ENCODE results near the gene NFATC1.

Gene NFATC1

DNA sequence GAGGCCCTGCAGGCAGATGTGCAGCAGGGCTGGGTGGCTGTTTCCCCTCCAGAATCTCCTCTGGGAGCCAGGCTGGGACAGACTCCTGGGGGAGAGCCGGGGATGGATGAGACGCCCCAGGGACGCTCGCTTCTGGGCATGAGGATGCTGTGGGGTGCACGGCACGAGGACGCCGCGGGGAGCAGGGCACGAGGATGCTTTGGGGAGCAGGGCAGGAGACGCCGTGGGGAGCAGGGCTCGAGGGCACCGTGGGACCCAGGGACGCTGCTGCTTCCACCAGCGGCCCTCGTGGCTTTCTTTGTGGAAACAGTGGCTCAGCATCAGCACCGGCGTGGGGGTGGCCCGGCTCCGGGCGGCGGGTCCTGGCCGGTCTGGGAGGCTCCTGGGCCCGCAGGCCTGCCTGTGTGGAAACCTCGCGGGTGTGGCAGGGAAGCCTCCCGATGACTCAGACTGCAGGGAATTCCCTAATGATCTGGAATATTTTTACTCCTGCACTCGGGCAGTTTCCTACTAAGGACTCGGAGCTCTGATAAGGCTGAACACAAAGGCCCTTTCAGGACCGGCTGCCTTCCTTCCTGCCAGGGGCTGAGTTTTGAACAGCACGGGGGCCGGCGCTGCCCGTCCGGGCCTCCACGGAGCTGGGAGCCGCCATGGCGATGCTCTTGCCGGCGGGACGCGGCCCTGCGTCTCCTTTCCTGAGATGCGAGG, 62.6 kb downstream of the NFATC1 start:
- 89% methylated on average over 45 of the region's 45 CpGs for WGBS
- Histone ChIP-seq H3K9me3 (ENCODE audit: insufficient read depth, low read depth, low read length) (no peaks in the 10 kb centered on the region), H3K27me3 (ENCODE audit: insufficient read depth, low read length) (no peaks in the 10 kb centered on the region), H3K36me3 (ENCODE audit: insufficient read depth, low read length) (no peaks in the 10 kb centered on the region), H3K4me1 (ENCODE audit: insufficient read depth, low read length) (peaks cover 10% of the 10 kb centered on the region; the same call in 1 of the 2 replicates), H3K9ac (ENCODE audit: low read depth, low read length) (no peak overlapping the region), H3K4me3 (ENCODE audit: low read length) (no peak overlapping the region), H3K27ac (ENCODE audit: low read depth, low read length) (no peak overlapping the region; the same call in 1 of the 2 replicates)

DNA sequence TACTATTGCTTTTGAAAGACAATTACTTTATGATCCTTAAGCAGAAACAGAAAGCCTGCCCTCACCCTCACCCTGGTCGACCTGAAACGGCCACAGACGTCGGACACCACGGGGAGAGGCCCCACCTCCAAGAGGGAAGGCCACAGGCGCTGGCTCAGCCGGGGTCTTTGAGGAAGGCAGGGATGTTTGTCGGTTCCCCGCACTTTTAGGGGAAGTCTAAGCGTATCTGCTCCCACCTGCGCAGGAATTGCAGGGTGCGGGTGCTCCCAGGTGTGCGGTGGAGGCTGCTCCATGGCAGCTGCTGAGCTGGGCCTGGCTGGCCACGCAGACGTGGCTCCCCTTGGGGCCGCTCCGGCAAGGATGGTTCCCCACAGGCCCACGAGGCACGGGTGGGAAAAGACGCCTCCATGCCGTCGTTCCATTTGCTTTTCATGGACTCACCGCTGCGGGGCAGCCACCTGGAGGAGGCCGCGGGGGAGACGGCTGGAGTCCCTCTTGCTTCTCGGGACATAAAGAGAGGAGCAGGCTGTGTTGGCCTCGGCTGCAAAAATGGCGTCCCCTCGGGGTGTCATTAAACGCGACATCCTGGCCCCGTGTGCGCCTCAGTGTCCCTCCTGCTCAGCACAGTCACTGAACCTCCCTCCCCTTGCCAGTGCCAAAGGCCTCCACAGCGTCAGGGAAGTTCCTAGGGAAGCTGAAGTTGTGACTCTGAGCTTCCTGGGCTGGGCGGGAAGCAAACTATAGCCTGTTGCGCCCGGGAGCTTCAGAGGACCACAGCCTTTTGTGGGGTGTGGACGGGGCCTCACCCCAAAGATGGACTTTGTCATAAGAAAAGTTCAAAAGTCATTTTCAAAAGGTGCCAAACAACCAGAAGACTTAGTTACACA, 63.4 kb downstream of the NFATC1 start:
- H3K9me3 ChIP-seq (ENCODE audit: insufficient read depth, low read depth, low read length): no peaks in the 10 kb centered on the region
- no peak overlapping the region for H3K4me3 ChIP-seq (ENCODE audit: low read length)
- H3K9ac ChIP-seq (ENCODE audit: low read depth, low read length): no peak overlapping the region
- H3K27me3 ChIP-seq (ENCODE audit: insufficient read depth, low read length): no peaks in the 10 kb centered on the region
- no peaks in the 10 kb centered on the region for H3K36me3 ChIP-seq (ENCODE audit: insufficient read depth, low read length)
- H3K27ac ChIP-seq (ENCODE audit: low read depth, low read length): no peak overlapping the region; the same call in 1 of the 2 replicates
- 92% methylated on average over 40 of the region's 40 CpGs for WGBS
- peaks cover 10% of the 10 kb centered on the region; the same call in 1 of the 2 replicates for H3K4me1 ChIP-seq (ENCODE audit: insufficient read depth, low read length)

DNA sequence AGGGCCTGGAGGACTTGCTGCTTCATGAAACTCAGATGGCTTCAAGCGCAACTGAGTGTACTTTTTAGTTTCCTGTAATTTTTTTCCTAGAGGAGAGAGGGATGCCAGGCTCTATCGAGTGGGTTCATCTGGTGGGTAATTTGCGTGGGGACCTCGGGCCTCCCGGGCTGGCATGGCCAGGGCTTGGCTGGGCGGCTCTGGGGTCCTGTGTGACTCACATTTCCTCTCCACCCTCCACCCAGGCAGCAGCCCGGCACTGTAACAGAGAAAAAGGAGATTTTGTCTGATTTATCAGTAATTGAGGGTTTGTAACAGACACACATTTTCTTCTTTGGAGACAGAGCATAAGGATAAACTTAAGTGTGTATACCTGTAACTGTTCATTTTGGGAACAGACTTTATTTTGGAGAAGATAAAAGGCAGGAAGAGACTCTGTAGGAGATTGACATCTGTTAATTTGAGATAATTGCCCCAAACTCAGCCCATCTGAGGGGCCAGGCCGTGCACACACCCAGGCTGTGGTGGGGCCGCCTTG, 64.3 kb downstream of the NFATC1 start:
- H3K4me1 ChIP-seq (ENCODE audit: insufficient read depth, low read length): peaks cover 10% of the 10 kb centered on the region; the same call in 1 of the 2 replicates
- 73% methylated on average over 8 of the region's 9 CpGs for WGBS
- 0 out of 2 replicates have a peak overlapping the region, but pooled peaks have one; percentile 24 for H3K27ac ChIP-seq (ENCODE audit: low read depth, low read length)
- no peaks in the 10 kb centered on the region for H3K27me3 ChIP-seq (ENCODE audit: insufficient read depth, low read length)
- H3K36me3 ChIP-seq (ENCODE audit: insufficient read depth, low read length): no peaks in the 10 kb centered on the region
- no peak overlapping the region for H3K4me3 ChIP-seq (ENCODE audit: low read length)
- no peak overlapping the region for H3K9ac ChIP-seq (ENCODE audit: low read depth, low read length)
- no peaks in the 10 kb centered on the region for H3K9me3 ChIP-seq (ENCODE audit: insufficient read depth, low read depth, low read length)

DNA sequence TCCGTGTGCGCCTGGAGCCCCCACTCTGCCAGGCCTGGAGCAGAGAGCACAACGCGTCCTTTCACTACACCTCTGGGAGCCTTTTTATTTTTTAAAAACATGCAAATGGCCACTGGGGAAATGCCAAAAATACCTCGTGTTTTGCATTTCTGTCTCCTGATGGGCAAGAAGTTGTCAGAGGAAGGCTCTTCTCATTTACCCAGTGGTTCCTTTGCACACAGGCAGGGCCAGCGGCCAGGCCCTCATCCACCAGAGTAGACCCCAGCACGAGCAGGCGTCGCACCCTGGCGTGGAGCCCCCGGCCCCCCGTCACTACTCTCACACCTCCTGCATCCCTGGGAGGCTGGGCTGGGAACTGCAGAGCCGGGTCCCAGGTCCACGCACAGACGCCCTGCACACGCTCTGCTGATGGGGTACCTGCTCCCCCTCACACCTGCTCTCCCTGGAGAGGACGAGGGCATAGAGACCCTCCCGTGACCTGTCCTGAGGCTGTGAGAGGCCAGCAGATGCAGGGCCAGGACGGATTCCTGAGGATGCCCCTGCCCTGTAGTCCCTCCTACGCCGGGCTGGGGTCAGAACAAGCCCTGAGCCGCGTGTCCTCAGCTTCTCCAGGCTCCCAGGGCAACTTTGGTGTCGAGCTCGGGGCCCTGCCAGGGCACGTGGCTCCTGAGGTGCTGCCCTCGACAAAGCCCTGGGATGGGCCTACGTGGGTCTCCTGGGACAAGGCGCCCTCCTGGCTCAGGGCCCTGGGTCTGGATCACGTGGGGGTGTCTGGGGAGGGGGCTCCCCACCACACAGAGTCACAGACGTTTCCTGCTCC, 65.0 kb downstream of the NFATC1 start:
- Histone ChIP-seq H3K4me3 (ENCODE audit: low read length) (no peak overlapping the region), H3K4me1 (ENCODE audit: insufficient read depth, low read length) (peaks cover 10% of the 10 kb centered on the region; the same call in 1 of the 2 replicates), H3K9me3 (ENCODE audit: insufficient read depth, low read depth, low read length) (no peaks in the 10 kb centered on the region), H3K9ac (ENCODE audit: low read depth, low read length) (no peak overlapping the region), H3K27me3 (ENCODE audit: insufficient read depth, low read length) (no peaks in the 10 kb centered on the region), H3K27ac (ENCODE audit: low read depth, low read length) (no peak overlapping the region), H3K36me3 (ENCODE audit: insufficient read depth, low read length) (no peaks in the 10 kb centered on the region)
- 81% methylated on average over 31 of the region's 31 CpGs for WGBS

DNA sequence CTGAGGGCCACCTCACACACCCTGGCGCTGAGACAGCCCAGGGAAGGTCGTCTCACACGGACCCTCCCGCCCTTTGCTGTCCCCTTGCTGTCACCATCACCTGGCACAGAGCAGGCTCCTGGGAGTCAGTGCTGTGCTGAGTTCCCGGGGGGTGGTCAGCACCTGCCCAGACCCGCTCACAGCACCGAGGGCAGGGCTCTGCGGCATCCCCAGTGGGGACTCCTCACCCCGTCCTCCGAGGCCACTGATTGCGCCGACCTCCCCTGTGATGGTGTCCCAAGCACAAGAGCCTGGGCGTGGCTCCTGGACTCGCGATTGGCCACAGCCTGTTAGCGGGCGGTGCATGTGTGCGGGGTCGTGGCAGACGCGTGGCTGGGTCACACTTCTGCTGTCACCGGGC, 65.9 kb downstream of the NFATC1 start:
- Histone ChIP-seq H3K4me3 (ENCODE audit: low read length) (no peak overlapping the region), H3K27ac (ENCODE audit: low read depth, low read length) (no peak overlapping the region), H3K27me3 (ENCODE audit: insufficient read depth, low read length) (no peaks in the 10 kb centered on the region), H3K4me1 (ENCODE audit: insufficient read depth, low read length) (peaks cover 10% of the 10 kb centered on the region; the same call in 1 of the 2 replicates), H3K9me3 (ENCODE audit: insufficient read depth, low read depth, low read length) (no peaks in the 10 kb centered on the region), H3K36me3 (ENCODE audit: insufficient read depth, low read length) (no peaks in the 10 kb centered on the region), H3K9ac (ENCODE audit: low read depth, low read length) (no peak overlapping the region)
- WGBS: 97% methylated on average over 22 of the region's 22 CpGs

DNA sequence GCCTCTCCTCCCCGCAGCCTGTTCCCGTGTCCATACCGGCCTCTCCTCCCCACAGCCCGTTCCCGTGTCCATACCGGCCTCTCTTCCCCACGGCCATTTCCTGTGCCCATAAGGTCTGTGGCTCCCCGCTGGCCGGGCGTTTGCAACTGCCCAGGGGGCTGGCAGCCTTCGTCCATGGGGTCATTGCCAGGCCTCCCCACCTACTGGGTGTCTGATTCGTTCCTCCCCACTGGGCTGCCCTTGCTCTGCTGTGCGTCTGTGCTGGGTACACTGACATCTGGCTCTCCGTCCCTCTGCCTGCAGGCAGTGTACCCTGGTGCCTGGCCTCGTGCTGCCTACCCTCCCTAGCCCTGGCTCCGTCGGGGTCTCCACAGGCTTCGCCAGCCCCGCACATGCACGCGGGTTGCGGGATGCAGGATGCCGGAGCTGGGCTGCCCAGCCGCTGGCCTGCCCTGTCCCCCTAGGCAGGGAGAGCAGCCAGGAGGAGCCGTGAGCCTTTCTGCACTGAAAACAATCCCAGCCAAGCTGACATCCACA, 67.8 kb downstream of the NFATC1 start:
- H3K27me3 ChIP-seq (ENCODE audit: insufficient read depth, low read length): no peaks in the 10 kb centered on the region
- peaks cover 10% of the 10 kb centered on the region; the same call in 1 of the 2 replicates for H3K4me1 ChIP-seq (ENCODE audit: insufficient read depth, low read length)
- no peak overlapping the region for H3K9ac ChIP-seq (ENCODE audit: low read depth, low read length)
- no peaks in the 10 kb centered on the region for H3K9me3 ChIP-seq (ENCODE audit: insufficient read depth, low read depth, low read length)
- no peak overlapping the region for H3K4me3 ChIP-seq (ENCODE audit: low read length)
- H3K27ac ChIP-seq (ENCODE audit: low read depth, low read length): no peak overlapping the region
- H3K36me3 ChIP-seq (ENCODE audit: insufficient read depth, low read length): no peaks in the 10 kb centered on the region
- WGBS: 90% methylated on average over 25 of the region's 25 CpGs

DNA sequence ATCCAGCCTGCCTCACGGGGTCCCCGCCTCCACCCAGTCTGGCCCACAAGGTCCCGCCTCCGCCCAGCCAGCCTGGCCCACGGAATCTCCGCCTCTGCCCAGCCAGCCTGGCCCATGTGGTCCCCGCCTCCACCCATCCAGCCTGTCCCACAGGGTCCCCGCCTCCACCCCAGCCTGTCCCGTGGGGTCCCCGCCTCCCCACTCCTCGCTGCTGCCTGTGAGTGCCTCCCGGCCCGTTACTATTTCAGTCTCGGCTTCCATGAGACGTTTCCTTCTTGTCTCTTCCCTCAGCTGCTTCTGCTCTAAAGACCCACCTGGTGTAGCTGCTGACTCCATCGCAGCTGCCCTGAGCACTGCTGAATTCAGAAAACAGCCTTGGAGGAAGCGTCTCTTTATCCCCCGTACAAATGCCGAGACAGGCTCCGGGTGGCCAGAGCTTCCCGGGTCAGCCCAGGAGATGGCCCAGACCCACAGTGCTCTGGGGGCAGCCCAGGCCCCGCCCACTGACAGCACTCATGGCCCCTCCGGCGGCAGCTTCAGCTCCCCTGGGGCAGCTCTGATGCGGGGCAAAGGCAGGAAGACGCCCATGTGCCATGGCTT, 69.8 kb downstream of the NFATC1 start:
- Histone ChIP-seq H3K9me3 (ENCODE audit: insufficient read depth, low read depth, low read length) (no peaks in the 10 kb centered on the region), H3K9ac (ENCODE audit: low read depth, low read length) (no peak overlapping the region), H3K27ac (ENCODE audit: low read depth, low read length) (no peak overlapping the region), H3K27me3 (ENCODE audit: insufficient read depth, low read length) (no peaks in the 10 kb centered on the region), H3K4me3 (ENCODE audit: low read length) (no peak overlapping the region), H3K4me1 (ENCODE audit: insufficient read depth, low read length) (peaks cover 4% of the 10 kb centered on the region; the same call in 1 of the 2 replicates), H3K36me3 (ENCODE audit: insufficient read depth, low read length) (no peaks in the 10 kb centered on the region)
- WGBS: 61% methylated on average over 26 of the region's 26 CpGs

DNA sequence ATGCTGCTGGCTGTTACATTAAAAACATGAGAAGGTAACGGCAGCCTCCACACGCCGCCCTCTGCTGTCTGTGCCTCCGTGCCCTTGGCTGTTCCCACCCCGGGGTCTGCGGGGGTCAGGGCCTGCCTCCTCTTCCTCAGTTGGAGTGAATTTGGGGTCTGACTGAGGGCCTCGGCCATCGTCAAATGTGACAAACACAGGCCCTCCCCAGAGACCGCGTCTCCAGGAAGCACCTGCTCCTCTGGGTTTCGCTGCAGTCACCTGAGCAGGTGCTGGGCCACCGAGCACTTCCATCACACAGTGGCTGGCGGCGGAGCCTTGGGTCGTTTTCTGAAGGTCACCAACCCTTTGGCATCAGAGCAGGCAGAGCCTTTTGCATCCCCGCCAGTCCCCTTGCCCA, 70.9 kb downstream of the NFATC1 start:
- Histone ChIP-seq H3K27ac (ENCODE audit: low read depth, low read length) (no peak overlapping the region), H3K36me3 (ENCODE audit: insufficient read depth, low read length) (no peaks in the 10 kb centered on the region), H3K4me3 (ENCODE audit: low read length) (no peak overlapping the region)

DNA sequence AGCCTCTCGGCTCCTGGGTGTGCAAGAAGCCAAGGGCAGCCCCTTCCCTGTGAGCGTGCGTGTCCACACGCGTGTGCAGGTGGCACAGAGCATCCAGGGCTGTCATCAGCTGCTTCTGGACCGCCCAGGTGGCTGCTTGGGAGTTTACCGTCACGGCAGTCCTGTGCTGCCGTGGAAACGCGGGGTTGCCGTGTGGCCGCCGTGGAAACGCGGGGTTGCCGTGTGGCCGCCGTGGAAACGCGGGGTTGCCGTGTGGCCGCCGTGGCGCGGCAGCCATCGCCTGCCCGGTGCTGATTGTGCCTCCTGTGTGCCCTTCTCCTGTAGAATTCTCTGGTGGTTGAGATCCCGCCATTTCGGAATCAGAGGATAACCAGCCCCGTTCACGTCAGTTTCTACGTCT, 71.4 kb downstream of the NFATC1 start:
- 97% methylated on average over 33 of the region's 33 CpGs for WGBS
- Histone ChIP-seq H3K9me3 (ENCODE audit: insufficient read depth, low read depth, low read length) (no peaks in the 10 kb centered on the region), H3K4me3 (ENCODE audit: low read length) (no peak overlapping the region), H3K27ac (ENCODE audit: low read depth, low read length) (no peak overlapping the region), H3K4me1 (ENCODE audit: insufficient read depth, low read length) (no peaks in the 10 kb centered on the region; the same call in 1 of the 2 replicates), H3K27me3 (ENCODE audit: insufficient read depth, low read length) (no peaks in the 10 kb centered on the region), H3K9ac (ENCODE audit: low read depth, low read length) (no peak overlapping the region), H3K36me3 (ENCODE audit: insufficient read depth, low read length) (no peaks in the 10 kb centered on the region)

More for the DNA sequence above, 70.9 kb downstream of the NFATC1 start:
- Histone ChIP-seq H3K27me3 (ENCODE audit: insufficient read depth, low read length) (no peaks in the 10 kb centered on the region), H3K9me3 (ENCODE audit: insufficient read depth, low read depth, low read length) (no peaks in the 10 kb centered on the region), H3K9ac (ENCODE audit: low read depth, low read length) (no peak overlapping the region), H3K4me1 (ENCODE audit: insufficient read depth, low read length) (no peaks in the 10 kb centered on the region; the same call in 1 of the 2 replicates)
- 95% methylated on average over 16 of the region's 16 CpGs for WGBS

DNA sequence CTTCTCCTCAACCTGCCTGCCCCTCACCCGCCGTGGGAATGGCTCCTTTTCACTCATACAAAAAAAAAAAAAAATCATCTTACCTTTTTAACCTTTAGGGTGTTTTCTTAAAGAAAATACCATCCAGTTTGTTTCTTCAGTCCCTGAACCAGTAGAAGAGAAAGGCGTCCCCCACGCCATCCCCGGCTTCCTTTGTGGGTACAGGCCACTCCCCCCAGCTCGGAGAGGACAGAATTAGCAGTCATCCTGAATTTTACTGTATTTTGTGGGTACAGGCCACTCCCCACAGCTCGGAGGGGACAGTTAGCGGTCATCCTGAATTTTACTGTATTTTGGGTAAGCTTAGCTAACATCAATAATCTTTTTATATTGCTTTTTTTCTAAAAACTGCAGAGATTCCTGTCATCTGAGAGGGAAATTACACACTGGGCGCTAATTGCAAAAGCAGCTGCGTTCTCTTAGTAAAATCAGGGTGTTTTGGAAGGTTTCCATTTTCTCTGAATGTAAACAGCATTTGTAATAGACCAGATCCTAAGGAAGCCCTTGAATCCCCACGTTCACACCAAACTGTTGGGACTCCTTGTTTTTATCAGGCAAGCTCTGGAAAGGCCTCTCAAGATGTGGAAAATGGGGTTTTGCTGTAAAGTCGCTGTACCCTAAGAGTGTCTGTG, 72.5 kb downstream of the NFATC1 start:
- 93% methylated on average over 12 of the region's 12 CpGs for WGBS
- Histone ChIP-seq H3K4me3 (ENCODE audit: low read length) (no peak overlapping the region), H3K27ac (ENCODE audit: low read depth, low read length) (no peak overlapping the region), H3K36me3 (ENCODE audit: insufficient read depth, low read length) (no peaks in the 10 kb centered on the region), H3K9me3 (ENCODE audit: insufficient read depth, low read depth, low read length) (no peaks in the 10 kb centered on the region), H3K4me1 (ENCODE audit: insufficient read depth, low read length) (no peaks in the 10 kb centered on the region; the same call in 1 of the 2 replicates), H3K27me3 (ENCODE audit: insufficient read depth, low read length) (no peaks in the 10 kb centered on the region), H3K9ac (ENCODE audit: low read depth, low read length) (no peak overlapping the region)
